Activated CD4-positive, alpha-beta T cell treated with anti-CD3 and anti-CD28 coated beads, Interleukin-2, amount 50 U/mL, for 1 hour (primary cell): ENCODE data around the gene PRKAR2B.
"Not testable (repeated sequence)": the region's sequence is repeated elsewhere in the genome, so short reads cannot be mapped to it uniquely, and the experiment has no call there.

Experiments used
- DNase-seq: peaks from one replicate; pipeline ENCODE4 v3.0.0-alpha.2; 2020

The PRKAR2B gene

DNA sequence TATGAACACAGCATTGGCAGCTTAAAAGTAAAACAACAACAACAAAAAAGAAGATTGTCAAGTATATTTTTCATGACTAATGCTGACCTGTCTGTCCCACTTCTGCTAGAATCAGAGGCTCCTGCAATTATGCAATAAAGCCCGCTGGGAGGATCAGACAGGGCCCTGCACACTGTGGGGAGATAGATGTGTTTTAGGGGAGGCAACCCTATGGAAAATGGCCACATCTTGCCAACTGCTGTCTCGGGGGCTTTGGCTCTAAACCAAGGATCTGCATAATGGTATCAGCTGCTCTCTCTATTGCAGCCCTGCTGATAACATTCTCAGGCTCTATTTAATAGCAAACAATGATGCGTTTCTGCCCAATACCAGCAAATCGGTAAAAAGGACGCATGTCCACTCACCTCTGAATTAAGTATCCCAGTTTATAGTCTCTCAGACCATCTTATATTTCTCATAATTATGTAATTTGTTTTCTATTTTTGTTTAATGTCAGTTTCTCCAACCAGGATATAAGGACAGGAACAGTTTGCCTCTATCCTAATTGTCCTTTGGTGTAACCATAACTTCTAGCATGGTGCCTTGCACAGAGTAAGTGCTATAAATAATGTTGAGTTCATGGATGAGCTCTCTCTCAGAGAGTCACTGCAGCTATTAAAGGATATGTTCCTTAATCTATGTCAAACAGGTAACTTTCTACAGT lies 15.3 kb upstream of the PRKAR2B start:
- DNase-seq, result no peak

DNA sequence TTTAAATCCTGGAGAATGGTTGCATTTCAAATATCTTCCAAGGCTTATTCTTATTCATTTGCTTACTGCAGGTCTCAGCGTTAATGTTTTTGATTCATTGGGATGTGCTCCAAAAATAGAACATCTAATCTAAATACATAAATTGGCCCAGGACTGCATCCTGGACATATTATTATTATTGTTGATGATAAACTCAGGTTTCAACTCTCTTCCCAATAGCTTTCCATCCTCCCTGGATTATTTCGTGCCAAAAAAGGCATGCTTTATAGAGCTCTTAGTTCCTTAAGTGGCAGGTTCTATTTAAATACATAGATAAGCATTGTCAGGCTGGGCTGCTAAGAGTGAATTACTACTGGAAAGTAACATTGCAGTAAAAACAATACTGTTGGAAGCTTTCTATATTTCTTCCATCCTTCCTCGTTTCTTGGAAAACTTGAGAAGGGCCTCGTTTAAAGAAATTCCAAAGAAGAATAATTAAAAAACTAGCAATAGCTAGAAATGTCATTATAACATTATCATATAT lies 14.7 kb upstream of the PRKAR2B start:
- no peak for DNase-seq

DNA sequence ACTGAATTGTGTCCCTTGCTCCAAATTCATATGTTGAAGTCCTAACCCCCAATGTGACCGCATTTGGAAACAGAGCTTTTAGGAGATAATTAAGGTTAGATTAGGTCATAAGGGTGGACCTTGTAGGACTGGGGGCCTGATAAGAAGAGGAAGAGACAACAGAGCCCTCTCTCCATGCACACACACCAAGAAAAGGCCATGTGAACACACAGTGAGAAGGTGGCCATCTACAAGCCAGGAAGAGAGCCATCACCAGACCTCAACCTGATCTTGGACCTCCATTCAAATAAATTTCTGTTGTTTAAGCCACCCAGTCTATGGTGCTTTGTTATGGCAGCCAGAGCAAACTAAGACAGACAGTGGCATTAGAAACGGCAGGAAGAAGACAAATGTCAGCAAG lies 12.5 kb upstream of the PRKAR2B start:
- DNase-seq, result no peak

DNA sequence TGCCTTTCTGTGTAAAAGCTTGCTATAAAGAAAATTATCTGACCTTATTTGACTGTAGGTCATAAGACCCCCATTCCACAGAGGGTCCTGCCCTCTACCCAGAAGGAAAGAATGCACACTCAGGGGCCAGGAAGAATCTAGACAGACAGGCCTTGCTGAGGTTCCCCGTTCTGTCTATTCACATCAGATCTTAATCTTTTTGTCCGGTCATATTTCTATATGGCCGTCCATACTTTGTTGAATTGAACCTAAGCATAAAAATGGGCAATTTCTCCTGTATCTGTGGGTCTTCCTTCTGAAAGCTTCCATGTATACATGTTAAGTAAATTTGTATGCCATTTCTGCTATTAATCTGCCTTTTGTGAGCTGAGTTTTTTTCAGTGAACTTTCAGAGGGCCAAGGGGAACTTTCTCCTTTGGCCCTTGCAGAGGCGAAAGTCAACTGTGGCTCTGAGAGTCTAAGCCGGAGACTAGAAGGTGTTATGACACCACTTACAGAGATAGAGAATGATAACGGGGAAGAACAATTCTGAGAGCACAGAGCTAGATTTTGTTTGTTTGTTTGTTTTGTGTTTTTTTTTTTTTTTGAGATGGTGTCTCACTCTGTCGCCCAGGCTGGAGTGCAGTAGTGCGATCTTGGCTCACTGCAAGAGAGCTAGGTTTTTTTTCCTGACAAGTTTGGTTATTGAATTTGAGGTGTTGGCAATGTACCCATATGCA lies 11.6 kb upstream of the PRKAR2B start:
- no peak for DNase-seq

DNA sequence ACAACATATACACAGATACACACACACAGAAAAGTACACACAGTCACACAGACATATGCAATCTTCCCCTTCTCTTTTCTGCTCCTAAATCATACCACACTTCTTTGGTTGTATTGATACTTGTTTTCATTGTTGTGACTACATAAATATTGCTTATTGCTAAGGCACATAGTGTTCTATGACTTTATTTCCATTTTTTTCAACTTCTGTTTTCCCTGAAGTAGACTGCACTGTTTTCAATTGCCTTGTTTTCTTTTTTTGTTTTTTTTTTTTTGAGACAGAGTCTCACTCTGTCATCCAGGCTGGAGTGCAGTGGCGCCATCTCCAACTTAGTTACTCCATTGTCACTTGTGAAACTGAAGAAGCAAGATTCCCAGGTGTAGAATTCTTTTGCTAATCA lies 10.0 kb upstream of the PRKAR2B start:
- no peak for DNase-seq

DNA sequence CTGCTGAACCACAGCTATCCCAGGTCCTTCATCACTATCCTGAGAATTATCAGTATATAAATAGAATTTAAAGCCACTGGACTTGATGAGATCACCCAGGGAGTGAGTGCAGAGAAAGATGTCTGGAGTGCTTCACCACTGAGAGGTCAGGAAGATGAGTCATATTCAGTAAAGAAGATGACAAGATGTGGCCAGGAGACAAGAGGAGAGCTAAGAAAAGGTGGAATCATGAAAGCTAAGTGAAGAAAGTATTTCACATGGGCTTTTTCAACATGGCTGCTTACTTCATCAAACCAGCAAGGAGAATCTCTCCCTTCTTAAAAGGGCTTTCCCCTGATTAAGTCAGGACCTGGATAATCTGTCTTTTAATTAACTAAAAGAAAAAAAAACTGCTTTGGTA lies 9.1 kb upstream of the PRKAR2B start:
- no peak for DNase-seq

DNA sequence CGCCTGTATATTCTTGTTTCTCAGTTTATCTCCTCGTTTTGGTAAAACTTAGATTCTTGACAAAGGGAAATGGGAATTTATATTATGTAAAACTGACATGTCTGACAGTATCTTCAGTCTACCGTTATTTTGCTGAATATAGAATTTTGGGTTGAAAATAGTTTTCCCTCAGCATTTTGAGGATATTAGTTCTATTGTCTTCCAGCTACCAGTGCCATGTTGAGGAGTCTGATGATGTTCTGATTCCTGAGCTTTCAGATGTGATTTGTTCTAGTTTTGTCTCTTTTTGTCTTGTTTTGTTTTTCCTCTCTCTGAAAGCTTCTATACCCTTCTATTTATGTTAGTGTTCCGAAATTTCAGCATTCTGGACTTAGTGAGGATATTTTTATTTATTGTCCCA lies 8.0 kb upstream of the PRKAR2B start:
- DNase-seq, result no peak

DNA sequence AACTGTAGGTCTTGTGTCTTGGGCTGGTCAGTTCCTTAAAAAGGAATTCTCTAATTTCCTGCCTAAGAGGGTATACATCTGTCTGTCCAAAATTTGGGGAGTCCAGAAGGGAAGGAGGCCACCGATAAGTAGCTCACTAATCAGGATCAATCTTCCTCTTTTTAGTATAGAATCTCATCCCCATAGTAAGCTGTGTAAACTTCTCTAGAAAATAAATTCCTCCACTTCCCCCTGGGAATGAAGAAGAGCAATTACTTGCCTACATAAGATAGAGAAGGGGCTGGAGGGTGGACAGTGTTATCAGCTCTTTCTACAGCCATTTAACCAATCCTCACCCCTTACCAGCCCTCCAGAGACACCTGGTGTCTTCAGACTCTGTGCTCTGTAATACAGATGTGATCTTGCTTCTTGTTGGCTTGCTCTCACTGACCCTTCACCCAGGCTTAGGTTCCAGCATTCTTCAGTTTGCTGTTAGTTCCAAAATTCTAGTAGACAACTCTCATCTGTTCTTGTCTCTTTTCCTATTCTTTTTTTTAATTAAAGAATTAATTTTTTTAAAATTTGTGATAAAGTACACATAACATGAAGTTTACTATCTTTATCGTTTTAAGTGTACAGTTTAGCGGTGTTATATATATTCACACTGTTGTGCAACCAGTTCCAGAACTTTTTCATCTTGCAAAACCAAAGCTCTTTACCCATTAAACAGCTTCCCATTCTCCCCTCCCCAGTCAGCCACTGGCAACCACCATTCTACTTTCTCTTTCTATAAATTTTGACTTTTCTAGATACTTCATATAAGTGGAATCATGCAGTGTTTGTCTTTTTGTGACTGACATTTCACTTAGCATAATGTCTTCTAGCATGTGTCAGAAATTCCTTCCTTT lies 6.5 kb upstream of the PRKAR2B start:
- no peak for DNase-seq

DNA sequence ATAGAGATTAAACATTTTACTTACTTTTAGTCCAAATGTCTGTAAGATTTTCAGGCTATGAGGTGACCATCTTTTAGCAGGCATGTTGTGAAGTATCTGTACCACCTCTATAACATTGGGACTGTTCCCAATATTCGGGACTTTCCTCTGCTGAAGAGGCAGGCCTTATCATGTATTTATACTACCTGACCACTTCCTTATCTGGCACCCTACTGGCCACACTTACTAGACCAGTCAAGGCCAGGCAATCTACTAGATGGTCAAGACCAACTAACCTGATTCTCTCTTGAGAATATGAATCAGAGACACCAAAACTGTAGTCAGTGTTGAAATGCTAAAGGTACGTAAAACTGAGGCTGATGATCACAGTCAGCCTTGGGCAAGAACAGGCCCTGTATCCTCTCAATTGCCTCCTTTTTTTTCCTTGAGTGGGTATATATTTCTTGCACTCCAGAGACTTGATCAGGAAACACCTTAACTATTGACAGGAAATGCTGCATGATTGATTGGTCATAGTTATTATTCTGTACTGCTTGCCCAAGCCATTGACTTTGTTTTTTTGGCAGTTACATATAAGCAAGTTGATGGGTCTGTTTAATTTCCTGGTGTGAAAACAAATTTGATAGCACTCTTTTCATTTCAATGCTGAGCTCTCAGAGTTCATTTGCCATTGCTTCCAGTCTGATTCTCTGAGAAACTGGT lies 5.2 kb upstream of the PRKAR2B start:
- no peak for DNase-seq

DNA sequence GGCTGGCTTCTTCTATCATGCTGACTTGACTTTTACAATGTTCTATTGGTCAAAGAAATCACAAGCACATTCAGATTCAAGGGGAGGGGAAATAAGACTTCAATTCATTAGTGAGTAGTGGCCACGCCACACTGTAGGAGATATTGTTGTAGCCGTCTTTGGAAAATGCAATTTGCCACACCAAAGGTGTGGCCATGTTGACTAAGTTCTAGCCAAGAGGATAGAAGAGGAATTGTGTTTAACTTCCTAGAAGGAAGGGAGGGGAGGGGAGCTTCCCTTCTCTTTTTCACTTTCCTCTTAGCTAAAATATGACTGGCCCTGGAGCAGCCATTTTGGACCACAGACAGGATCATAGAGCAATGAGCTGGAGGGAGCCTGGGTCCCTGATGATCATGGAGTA lies 3.4 kb upstream of the PRKAR2B start:
- DNase-seq, result no peak

DNA sequence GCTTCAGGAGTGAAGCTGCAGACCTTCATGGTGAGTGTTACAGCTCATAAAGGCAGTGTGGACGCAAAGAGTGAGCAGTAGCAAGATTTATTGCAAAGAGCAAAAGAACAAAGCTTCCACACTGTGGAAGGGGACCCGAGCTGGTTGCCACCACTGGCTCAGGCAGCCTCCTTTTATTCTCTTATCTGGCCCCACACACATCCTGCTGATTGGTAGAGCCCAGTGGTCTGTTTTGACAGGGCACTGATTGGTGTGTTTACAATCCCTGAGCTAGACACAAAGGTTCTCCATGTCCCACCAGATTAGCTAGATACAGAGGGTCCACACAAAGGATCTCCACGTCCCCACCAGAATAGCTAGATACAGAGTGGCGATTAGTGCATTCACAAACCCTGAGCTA lies 2.7 kb upstream of the PRKAR2B start:
- not testable (repeated sequence) for DNase-seq

DNA sequence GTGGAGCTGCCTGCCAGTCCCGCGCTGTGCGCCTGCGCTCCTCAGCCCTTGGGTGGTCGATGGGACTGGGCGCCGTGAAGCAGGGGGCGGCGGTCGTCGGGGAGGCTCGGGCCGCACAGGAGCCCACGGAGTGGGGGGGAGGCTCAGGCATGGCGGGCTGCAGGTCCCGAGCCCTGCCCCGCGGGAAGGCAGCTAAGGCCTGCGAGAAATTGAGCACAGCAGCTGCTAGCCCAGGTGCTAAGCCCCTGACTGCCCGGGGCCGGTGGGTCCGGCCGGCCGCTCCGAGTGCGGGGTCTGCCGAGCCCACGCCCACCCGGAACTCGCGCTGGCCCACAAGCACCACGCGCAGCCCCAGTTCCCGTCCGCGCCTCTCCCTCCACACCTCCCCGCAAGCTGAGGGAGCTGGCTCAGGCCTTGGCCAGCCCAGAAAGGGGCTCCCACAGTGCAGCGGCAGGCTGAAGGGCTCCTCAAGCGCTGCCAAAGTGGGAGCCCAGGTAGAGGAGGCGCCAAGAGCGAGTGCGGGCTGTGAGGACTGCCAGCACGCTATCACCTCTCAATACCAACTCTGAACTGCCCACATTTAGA lies 2.1 kb upstream of the PRKAR2B start:
- not testable (repeated sequence) for DNase-seq

DNA sequence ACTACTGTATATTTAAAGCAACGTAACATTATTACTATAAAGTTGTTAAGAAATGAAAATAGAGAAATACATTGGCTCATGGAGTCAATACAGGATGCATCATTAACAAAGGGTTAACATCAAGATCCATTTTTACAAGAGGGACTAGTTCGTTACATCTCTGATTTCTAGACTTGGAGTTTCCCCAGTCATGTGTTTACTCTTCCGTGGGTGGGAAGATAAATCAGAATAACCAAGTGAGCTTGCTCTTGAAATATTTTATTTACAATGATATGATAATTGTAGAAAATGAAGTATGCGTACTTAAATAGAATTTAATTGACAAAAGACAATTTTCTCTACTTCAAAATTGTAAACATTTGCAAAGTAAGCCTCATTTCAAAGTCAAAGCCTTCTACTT lies 1.0 kb upstream of the PRKAR2B start:
- DNase-seq, result no peak

DNA sequence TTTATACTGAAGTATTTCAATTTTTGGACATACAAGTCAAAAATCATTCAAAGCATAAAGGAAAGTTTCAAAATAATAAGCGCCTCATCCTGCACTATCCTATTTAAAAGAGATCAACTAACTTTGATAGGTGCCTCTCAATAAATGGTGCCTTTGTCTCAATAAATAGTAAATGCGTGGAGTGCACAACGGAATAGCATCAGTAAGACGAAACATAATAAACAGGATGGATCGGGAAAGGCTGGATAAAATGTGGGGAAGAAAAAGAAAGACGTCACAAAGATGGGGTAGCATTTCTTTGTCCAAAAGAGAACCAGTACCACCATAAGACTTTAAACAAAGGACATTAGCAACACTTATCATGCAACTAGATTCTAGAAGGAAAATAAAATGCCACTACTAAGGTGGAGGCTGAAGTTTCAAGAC lies 571 bp upstream of the PRKAR2B start:
- no peak for DNase-seq

DNA sequence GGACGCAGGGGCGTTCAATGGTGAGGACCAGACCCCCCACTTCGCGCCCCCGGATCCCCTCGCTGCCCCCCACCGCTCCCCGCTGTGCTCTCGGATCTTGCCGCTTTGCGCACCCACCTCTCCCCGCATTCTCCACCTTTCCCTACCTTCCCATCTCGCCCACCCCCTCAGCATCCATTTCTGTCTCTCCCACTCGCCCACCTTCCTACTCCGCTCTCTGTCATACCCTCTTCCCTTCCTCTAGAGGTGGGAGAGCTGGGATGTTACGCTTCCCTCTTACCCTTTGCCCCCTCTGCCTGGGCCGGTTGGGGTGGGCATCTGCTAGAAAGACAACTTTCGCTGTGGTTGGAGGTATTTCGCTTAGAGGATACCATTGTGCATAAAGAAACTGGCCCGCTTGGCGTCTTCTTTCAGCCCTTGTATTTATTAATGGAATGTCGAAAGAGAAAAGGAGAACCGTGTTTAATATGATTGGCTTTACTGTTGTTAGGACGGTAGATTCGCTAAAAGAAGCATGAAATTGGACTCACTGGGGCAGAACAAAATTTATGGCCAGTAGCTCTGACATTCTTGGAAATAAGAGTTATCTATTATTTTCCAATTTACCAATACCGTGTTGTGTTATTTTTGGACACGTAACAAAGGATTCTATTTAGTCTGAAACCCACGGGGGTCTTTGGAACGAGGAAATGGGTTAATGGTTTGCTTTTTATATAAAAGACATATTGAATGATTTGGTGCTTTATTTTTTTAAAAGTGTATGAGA lies 873 bp downstream of the PRKAR2B start:
- DNase-seq, result no peak

DNA sequence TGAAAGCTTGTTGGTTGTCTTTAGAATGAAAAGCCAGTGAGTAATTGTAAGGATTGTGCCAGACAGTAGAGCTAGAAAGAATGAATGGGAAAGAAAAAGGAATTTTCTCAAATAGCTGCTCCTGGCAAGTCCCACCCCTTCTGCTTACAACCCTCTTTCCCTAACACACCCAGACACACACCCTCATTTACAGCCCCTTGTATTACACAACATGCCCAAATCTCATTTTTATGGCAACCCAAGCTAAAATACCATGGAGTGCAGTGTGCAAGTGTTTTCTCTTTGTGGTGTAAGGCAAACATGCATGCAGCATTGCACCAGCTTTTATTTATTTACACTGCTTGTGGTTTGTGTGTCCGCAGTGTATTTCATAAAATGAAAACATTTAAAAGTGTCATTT lies 1.5 kb downstream of the PRKAR2B start:
- no peak for DNase-seq

DNA sequence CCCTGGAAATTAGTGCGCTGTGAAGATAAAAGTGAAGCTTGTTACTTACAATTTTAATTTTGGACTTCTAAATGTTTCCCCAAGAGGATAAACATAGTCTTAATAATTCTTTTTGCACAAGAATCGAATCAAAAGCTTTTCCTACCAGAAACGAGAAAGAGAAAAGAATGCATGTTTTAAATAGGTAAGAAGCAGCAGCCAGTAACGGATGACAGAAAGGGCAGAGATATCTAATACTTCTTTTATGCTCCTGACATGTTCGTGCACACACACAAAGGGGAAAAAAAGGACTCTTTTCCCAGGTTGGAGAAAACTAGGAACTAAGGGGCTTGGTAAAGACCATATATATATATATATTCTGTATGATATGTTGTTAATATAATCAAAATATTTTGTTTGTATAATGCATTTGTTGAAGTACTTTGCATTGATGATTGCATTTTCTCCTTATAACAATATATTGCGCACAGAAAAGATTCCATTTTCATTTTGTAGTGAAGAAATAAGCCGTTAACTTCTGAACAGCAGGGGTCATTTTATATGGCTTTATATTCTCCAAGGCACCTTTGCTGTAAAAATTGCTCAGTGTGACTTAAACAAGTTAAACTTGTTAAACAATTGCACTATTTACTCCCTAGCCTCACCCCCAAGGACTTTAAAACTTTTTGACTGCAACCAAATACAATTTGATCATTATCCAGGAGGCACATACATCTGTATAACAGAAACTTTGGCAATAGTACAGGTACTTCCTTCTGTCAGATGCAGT lies 2.2 kb downstream of the PRKAR2B start:
- DNase-seq, result no peak

DNA sequence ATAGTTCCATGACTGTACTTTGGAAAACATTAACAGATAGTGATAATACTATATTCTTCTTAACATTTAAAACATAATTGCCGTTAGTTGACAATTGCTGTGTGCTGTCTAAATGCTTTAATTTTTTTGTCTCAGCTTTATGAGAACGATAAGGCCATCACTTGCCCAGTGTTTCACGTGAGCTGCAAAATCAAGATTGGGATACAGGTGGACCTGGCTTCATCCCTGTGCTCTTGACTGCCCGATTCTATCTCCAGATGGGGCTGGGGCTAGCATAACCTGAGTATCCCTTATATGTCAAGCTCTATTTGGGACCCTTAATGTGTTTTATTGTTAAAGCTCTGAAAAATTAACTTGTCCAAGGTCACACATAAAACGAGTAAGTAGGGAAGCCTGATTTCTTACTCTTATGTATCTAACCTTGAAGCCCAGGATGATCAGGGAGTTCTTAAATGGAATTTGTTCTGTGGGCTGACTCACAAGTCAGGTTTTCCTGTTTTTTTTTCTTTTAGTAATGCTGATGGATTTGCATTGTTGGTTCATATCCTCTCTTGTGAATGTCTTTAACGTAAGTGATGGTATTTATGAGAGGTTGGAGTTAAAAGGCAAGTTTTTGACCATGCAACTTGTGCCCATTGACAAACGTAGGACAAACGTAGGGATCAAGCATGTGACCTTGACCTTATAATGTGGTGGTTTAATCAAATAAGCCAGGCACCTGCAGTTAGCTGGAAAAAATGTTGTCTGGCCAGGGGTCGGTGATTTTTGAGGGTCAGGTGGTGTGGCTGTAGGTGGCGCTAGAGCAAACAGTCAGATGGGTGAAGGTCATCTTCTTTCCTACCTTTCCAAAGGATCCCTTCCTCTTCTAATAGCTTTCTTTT lies 3.6 kb downstream of the PRKAR2B start:
- no peak for DNase-seq

DNA sequence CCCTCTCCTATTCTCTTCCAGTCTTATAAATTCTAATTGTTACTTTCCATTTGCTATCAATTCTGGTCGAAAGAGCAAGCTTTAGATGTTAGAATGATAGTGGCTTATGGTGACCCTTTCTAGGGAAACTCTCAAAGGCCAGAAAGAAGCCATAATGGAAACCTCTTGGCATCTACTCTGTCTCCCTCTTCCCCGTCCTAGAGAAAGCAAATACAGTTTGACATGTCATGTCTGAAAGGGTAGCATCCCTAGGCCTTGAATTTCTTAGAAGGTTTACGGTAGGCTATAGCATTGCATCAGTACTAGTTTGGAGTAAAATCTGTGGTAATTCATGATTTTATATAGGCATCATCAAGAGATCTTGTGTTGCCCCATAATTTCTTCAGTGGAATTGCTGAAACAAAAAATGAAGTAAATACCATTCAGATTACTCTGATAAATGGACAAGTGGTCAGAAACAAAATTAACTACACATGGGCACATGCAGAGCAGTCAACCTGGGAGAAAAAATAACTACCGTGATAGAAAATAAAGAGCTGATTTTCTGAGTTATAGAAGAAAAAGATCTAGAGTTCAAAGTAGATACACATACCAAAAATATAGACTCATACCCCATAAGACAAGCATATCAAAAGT lies 4.4 kb downstream of the PRKAR2B start:
- no peak for DNase-seq
